GM12878 (cell line): ENCODE measurements around the gene IRF2BP1. TPM values are rescaled to one million over a fixed set of nuclear protein-coding genes. Genes with fewer than 3 reads are reported as not detected.

Source experiments
- ATAC-seq: fragments of 200-7000 bp; cut with Tn5 transposase; 3 replicates; pipeline ENCODE4 v1.9.1; 2020; ENCODE audit warnings: mild to moderate bottlenecking, moderate library complexity
- BruUV-seq: library from RNA; stranded (reverse); fragments of 400-500 nt; replicated peaks from 2 replicates; lab custom pipeline; 2021; lab: Mats Ljungman, UMichigan
- CTCF ChIA-PET: fragments of 300-600 bp; sonication (Branson Sonifier 250); formaldehyde crosslinking; extraction: SDS; loops from one replicate; lab custom pipeline; 2021; ENCODE audit warnings: inconsistent platforms; lab: Yijun Ruan, JAX
- POLR2A ChIA-PET: fragments of 350-600 bp; formaldehyde crosslinking; extraction: SDS; loops from one replicate; lab custom pipeline; 2021; ENCODE audit warnings: inconsistent platforms; lab: Charles Lee
- RAD21 ChIA-PET: fragments of 300-600 bp; sonication (Branson Sonifier 250); formaldehyde crosslinking; loops from one replicate; lab custom pipeline; 2023; ENCODE audit warnings: antibody characterized with exemption; ENCODE audit not compliant: unreplicated experiment; lab: Charles Lee
- SMC1A ChIA-PET: fragments of 300-600 bp; sonication (Branson Sonifier 250); formaldehyde crosslinking; loops from one replicate; lab custom pipeline; 2023; ENCODE audit not compliant: unreplicated experiment, uncharacterized antibody; lab: Charles Lee
- DNase-seq: peaks from one replicate; pipeline ENCODE4 v3.0.0-alpha.2; 2011; ENCODE audit warnings: low read depth, low spot score
- FAIRE-seq: peaks from 3 replicates; lab custom pipeline; 2011; peaks lifted over from hg19 to GRCh38; lab: Jason Lieb, UNC
- H2AFZ ChIP-seq: 2 replicates; pipeline ENCODE4 v1.6.0; 2011; ENCODE audit warnings: low read depth, low read length, control low read depth; ENCODE audit not compliant: control insufficient read depth
- H3K27ac ChIP-seq: 2 replicates; pipeline ENCODE4 v1.5.1; 2011; ENCODE audit warnings: control low read depth; ENCODE audit not compliant: control insufficient read depth, insufficient read depth
- H3K27me3 ChIP-seq, 2 experiments: replicated peaks in 1 of 2; 2 replicates each; pipeline versions ENCODE4 v1.6.0 to v1.6.1; 2011; ENCODE audit warnings: low read length in 1 of 2; ENCODE audit not compliant: control insufficient read depth in 2 of 2, insufficient read depth in 2 of 2
- H3K36me3 ChIP-seq, 2 experiments: 2 replicates each; pipeline ENCODE4 v1.5.1; 2011; ENCODE audit warnings: low read length in 1 of 2; ENCODE audit not compliant: control insufficient read depth in 2 of 2, insufficient read depth in 2 of 2
- H3K4me1 ChIP-seq: 2 replicates; pipeline ENCODE4 v1.6.1; 2011; ENCODE audit warnings: mild to moderate bottlenecking, low read length, moderate library complexity, mixed read lengths; ENCODE audit not compliant: control insufficient read depth, insufficient read depth
- H3K4me2 ChIP-seq: 2 replicates; pipeline ENCODE4 v1.6.0; 2011; ENCODE audit warnings: control low read depth; ENCODE audit not compliant: control insufficient read depth, insufficient read depth
- H3K4me3 ChIP-seq: fragments of 200-600 bp; sonication (generic); 2 replicates; pipeline ENCODE4 v1.5.1; 2016
- H3K79me2 ChIP-seq: 2 replicates; pipeline ENCODE4 v1.6.0; 2011; ENCODE audit warnings: low read length; ENCODE audit not compliant: control insufficient read depth, insufficient read depth
- H3K9ac ChIP-seq: 2 replicates; pipeline ENCODE4 v1.8.0; 2011; ENCODE audit warnings: low read length, control low read depth, mixed read lengths; ENCODE audit not compliant: control insufficient read depth, insufficient read depth
- H3K9me3 ChIP-seq: replicated peaks from 3 replicates; pipeline ENCODE4 v1.5.1; 2011; ENCODE audit warnings: mild to moderate bottlenecking, low read length; ENCODE audit not compliant: control insufficient read depth, insufficient read depth
- H4K20me1 ChIP-seq: 2 replicates; pipeline ENCODE4 v1.6.0; 2011; ENCODE audit not compliant: control insufficient read depth, insufficient read depth
- BCL11A ChIP-seq: IDR thresholded peaks from 2 replicates; pipeline ENCODE4 v1.6.1; 2011; ENCODE audit warnings: low read depth, low read length
- BHLHE40 ChIP-seq, 2 experiments: fragments of 450-650 bp in 1 of 2; IDR thresholded peaks; 2 replicates each; pipeline ENCODE4 v1.6.1; 2011 to 2017; ENCODE audit warnings: low read depth in 2 of 2, borderline replicate concordance in 1 of 2, improper control_type of control experiment in 1 of 2, low read length in 1 of 2, mild to moderate bottlenecking in 1 of 2
- CREB1 ChIP-seq: IDR thresholded peaks from 2 replicates; pipeline ENCODE4 v1.6.1; 2012; ENCODE audit warnings: low read depth, mild to moderate bottlenecking, inconsistent platforms
- EP300 ChIP-seq, 2 experiments: fragments of 150-350 bp in 1 of 2; IDR thresholded peaks; 2 replicates each; pipeline ENCODE4 v1.6.1; 2011 to 2012; ENCODE audit warnings: low read depth in 2 of 2, low read length in 2 of 2, borderline replicate concordance in 1 of 2, improper control_type of control experiment in 1 of 2, inconsistent platforms in 1 of 2; ENCODE audit not compliant: control insufficient read depth in 1 of 2
- GATAD2B ChIP-seq: fragments of 450-650 bp; conservative IDR thresholded peaks from 2 replicates; pipeline ENCODE4 v1.6.1; 2017; ENCODE audit warnings: low read depth, mild to moderate bottlenecking, moderate library complexity
- HDAC6 ChIP-seq: fragments of 200-600 bp; sonication (generic); IDR thresholded peaks from one replicate; pipeline ENCODE4 v1.8.0; 2017; ENCODE audit warnings: antibody characterized with exemption; ENCODE audit not compliant: unreplicated experiment
- MTA2 ChIP-seq: fragments of 450-650 bp; IDR thresholded peaks from 2 replicates; pipeline ENCODE4 v1.6.1; 2016; ENCODE audit warnings: low read depth, mild to moderate bottlenecking, moderate library complexity
- POLR2AphosphoS5 ChIP-seq: IDR thresholded peaks from 2 replicates; pipeline ENCODE4 v1.6.1; 2011; ENCODE audit warnings: mild to moderate bottlenecking, low read length, inconsistent platforms
- RELB ChIP-seq: fragments of 450-650 bp; IDR thresholded peaks from 2 replicates; pipeline ENCODE4 v1.6.1; 2017; ENCODE audit warnings: low read depth, mild to moderate bottlenecking, moderate library complexity
- SMAD5 ChIP-seq: IDR thresholded peaks from 2 replicates; pipeline ENCODE4 v1.6.1; 2016; ENCODE audit warnings: antibody characterized with exemption, low read depth
- ZBTB11 ChIP-seq: fragments of 450-650 bp; formaldehyde crosslinking; IDR thresholded peaks from 2 replicates; pipeline ENCODE4 v1.5.0; 2022; ENCODE audit warnings: mild to moderate bottlenecking, missing genetic modification characterization
- ZNF687 ChIP-seq: fragments of 450-650 bp; IDR thresholded peaks from 2 replicates; pipeline ENCODE4 v1.6.1; 2017; ENCODE audit warnings: mild to moderate bottlenecking, moderate library complexity
- WGBS: methylation state at CpG from one replicate; pipeline ENCODE4 v1.1.6; 2016; ENCODE audit warnings: low lambda C conversion rate; ENCODE audit not compliant: insufficient replicate concordance, insufficient coverage; ENCODE audit errors: missing lambda C conversion rate; 5-methylcytosine and 5-hydroxymethylcytosine counted together
- in situ Hi-C: fragments of 300-500 bp; cut with MboI; formaldehyde crosslinking; loops from 9 replicates; pipeline ENCODE4 v1.14.3; 2018; ENCODE audit warnings: mixed read lengths
- intact Hi-C: fragments of 100-400 bp; cut with micrococcal nuclease; formaldehyde crosslinking; loops from one replicate; pipeline ENCODE4 v1.14.2; 2022; ENCODE audit not compliant: unreplicated experiment
- polyA plus RNA-seq, 11 experiments: library from polyadenylated mRNA; depleted of rRNA in 4 of 11; unstranded in 6 of 11; stranded (reverse) in 5 of 11; fragments of >200 nt; fragmentation: Nextera tagmentation in 4 of 11; fragmentation: Illumina TruSeq in 1 of 11; extraction: Ambion mirVana in 4 of 11; extraction: Trizol in 1 of 11; gene quantifications; 1 replicate in 1 of 11; 2 replicates in 10 of 11; pipeline versions ENCODE4 v1.2.1 to v1.2.3, GENCODE V29; 2011 to 2016; ENCODE audit warnings: inconsistent platforms in 2 of 11, missing spikeins in 2 of 11, low read depth in 1 of 11
- total RNA-seq, 4 experiments: library from RNA; depleted of rRNA in 3 of 4; stranded (reverse); fragments of >200 nt in 3 of 4; fragmentation: Illumina TruSeq in 1 of 4; extraction: Trizol in 1 of 4; gene quantifications; 2 replicates each; pipeline versions ENCODE4 v1.2.1 to v1.2.3, GENCODE V29; 2013 to 2021

The IRF2BP1 gene
- total and polyA plus RNA-seq, 10 of the 15 experiments (the other 5 are each of a cell fraction or from before 2014, with no cell fraction given) = 0.31 to 24.4 (median 4.4) TPM

GRCh38 chr19:45901912-45902650 is 16.1 kb upstream of the IRF2BP1 start, which contains the start of gene MYPOP:
Gene MYPOP (minus strand): TSS chr19:45902613. CDS start chr19:45901773, 840 bp downstream.
- DNase-seq = no peak
- Histone ChIP-seq H3K4me1 (peaks cover 10% of the 10 kb centered on the region), H3K9me3 (no peaks in the 10 kb centered on the region), H3K4me3 (peak within 1 kb of the TSS; percentile 98), H3K27me3 (no peaks in the 10 kb centered on the region), H3K9ac (peak within 1 kb of the TSS; percentile 73), H3K4me2 (peak within 1 kb of the TSS; percentile 90), H4K20me1 (no peaks in the 10 kb centered on the region), H3K36me3 (no peaks in the 10 kb centered on the region; a peak in 2 of 4 replicates), H2AFZ (peak within 1 kb of the TSS; percentile 95), H3K27ac (peak within 1 kb of the TSS; percentile 60), H3K79me2 (peaks cover 8% of the 10 kb centered on the region)
- intact Hi-C loops (loop anchor here (5.0 kb wide), 1 partner anchor 85 kb away; the partner anchor contains the start of gene RSPH6A), in situ Hi-C loops (no loop called here)
- WGBS = 1% methylated on average over 28 of the region's 47 CpGs
- no peak for FAIRE-seq
- POLR2A ChIA-PET = interaction anchor here (0.9 to 3.7 kb wide), 10 partner anchors 9 to 133 kb away, joined by 3 to 23 read pairs (median 6); partner anchors contain the start of genes CCDC61, FOXA3, IRF2BP1 and SIX5
- RAD21 ChIA-PET = interaction anchor here (1.1 to 2.3 kb wide), 8 partner anchors 10 to 132 kb away, joined by 3 to 26 read pairs (median 10); partner anchors contain the start of genes FOXA3, IRF2BP1, SIX5 and SYMPK
- peak; percentile 4; the same call in 1 of the 3 replicates for ATAC-seq
- CTCF ChIA-PET = interaction anchor here (1.0 to 3.6 kb wide), 7 partner anchors 15 to 115 kb away, joined by 3 to 28 read pairs (median 10); partner anchors contain the start of genes FOXA3, IRF2BP1 and SYMPK
- SMC1A ChIA-PET = interaction anchor here (0.6 to 1.9 kb wide), 7 partner anchors 15 to 795 kb away, joined by 3 to 9 read pairs (median 4); partner anchors contain the start of genes CCDC61, IRF2BP1 and SYMPK
- BruUV-seq = no TSS peak
- no peak for TF ChIP-seq HDAC6
- no peak for TF ChIP-seq SMAD5
- TF ChIP-seq ZBTB11 (CRISPR knock-in tag) = no peak
- TF ChIP-seq ZNF687 = no peak
- TF ChIP-seq CREB1 = no peak
- 0 out of 2 replicates have a peak, but pooled peaks have one; percentile 28 for TF ChIP-seq POLR2AphosphoS5
- TF ChIP-seq MTA2 = no peak
- TF ChIP-seq EP300 (IDR thresholded peaks at IDR 0.05; ENCODE audit: borderline replicate concordance in 1 of 2, control insufficient read depth in 1 of 2, low read depth in 2 of 2, low read length in 2 of 2) = no peak
- TF ChIP-seq RELB = no peak
- TF ChIP-seq BHLHE40 (IDR thresholded peaks at IDR 0.05; ENCODE audit: borderline replicate concordance in 1 of 2, low read depth in 2 of 2, low read length in 1 of 2) = no peak
- TF ChIP-seq BCL11A = no peak
- TF ChIP-seq GATAD2B = 0 out of 2 replicates have a peak, but pooled peaks have one; percentile 1
